HEK293 (cell line): Measurements from ENCODE around the gene CRTC1.
A peak's percentile ranks its signal among the peaks of the same experiment; 100 is the strongest.

Experiments
- CTCF ChIA-PET: fragments of 350-600 bp; formaldehyde crosslinking; extraction: SDS; loops from one replicate; lab custom pipeline; 2021; ENCODE audit warnings: antibody characterized with exemption; lab: Yijun Ruan, JAX
- POLR2A ChIA-PET: fragments of 300-600 bp; formaldehyde crosslinking; extraction: SDS; loops from one replicate; lab custom pipeline; 2020; ENCODE audit warnings: antibody characterized with exemption, inconsistent platforms; lab: Yijun Ruan, JAX
- H3K27ac ChIP-seq: fragments of 200-500 bp; sonication (Bioruptor generic); 2 replicates; pipeline ENCODE4 v1.5.1; 2014; ENCODE audit warnings: low read depth, low read length, control low read depth, inconsistent platforms; ENCODE audit errors: extremely low read depth
- H3K36me3 ChIP-seq, 2 experiments: fragments of 200-500 bp in 1 of 2; sonication (Bioruptor generic) in 1 of 2; 1 replicate in 1 of 2; 2 replicates in 1 of 2; pipeline ENCODE4 v1.5.1; 2014 to 2017; ENCODE audit warnings: inconsistent platforms in 2 of 2, low read length in 2 of 2; ENCODE audit not compliant: control insufficient read depth in 2 of 2, insufficient read depth in 1 of 2
- H3K4me1 ChIP-seq: fragments of 200-500 bp; sonication (Bioruptor generic); 2 replicates; pipeline ENCODE4 v1.5.1; 2014; ENCODE audit warnings: mild to moderate bottlenecking, low read length, inconsistent platforms; ENCODE audit not compliant: control insufficient read depth, insufficient read depth
- H3K4me3 ChIP-seq: 2 replicates; pipeline ENCODE4 v1.5.1; 2011; ENCODE audit warnings: low read depth, mild to moderate bottlenecking, control low read depth, low read length, moderate library complexity
- H3K9me3 ChIP-seq: fragments of 200-500 bp; sonication (Bioruptor generic); 2 replicates; pipeline ENCODE4 v1.5.1; 2014; ENCODE audit warnings: low read depth, low read length, inconsistent platforms; ENCODE audit not compliant: control insufficient read depth, insufficient read depth
- BCL6B ChIP-seq: fragments of 450-650 bp; formaldehyde crosslinking; IDR thresholded peaks from 2 replicates; pipeline ENCODE4 v1.5.1; 2017; ENCODE audit warnings: missing biosample characterization, missing genetic modification characterization
- FEZF1 ChIP-seq: fragments of 450-650 bp; formaldehyde crosslinking; IDR thresholded peaks from 2 replicates; pipeline ENCODE4 v1.5.1; 2016; ENCODE audit warnings: missing biosample characterization, missing genetic modification characterization
- INSM2 ChIP-seq: fragments of 450-650 bp; formaldehyde crosslinking; IDR thresholded peaks from 2 replicates; pipeline ENCODE4 v1.5.1; 2016; ENCODE audit warnings: missing biosample characterization, missing genetic modification characterization
- KLF1 ChIP-seq: fragments of 450-650 bp; formaldehyde crosslinking; IDR thresholded peaks from 2 replicates; pipeline ENCODE4 v1.5.1; 2016; ENCODE audit warnings: missing biosample characterization, missing genetic modification characterization
- KLF17 ChIP-seq: fragments of 450-650 bp; formaldehyde crosslinking; IDR thresholded peaks from 2 replicates; pipeline ENCODE4 v1.5.1; 2016; ENCODE audit warnings: missing biosample characterization, missing genetic modification characterization
- PRDM10 ChIP-seq: fragments of 450-650 bp; formaldehyde crosslinking; IDR thresholded peaks from 2 replicates; pipeline ENCODE4 v1.5.1; 2016; ENCODE audit warnings: missing biosample characterization, missing genetic modification characterization
- PRDM6 ChIP-seq: fragments of 450-650 bp; formaldehyde crosslinking; IDR thresholded peaks from 2 replicates; pipeline ENCODE4 v1.5.1; 2017; ENCODE audit warnings: missing biosample characterization, missing genetic modification characterization
- SP3 ChIP-seq: fragments of 450-650 bp; formaldehyde crosslinking; IDR thresholded peaks from 2 replicates; pipeline ENCODE4 v1.5.1; 2016; ENCODE audit warnings: missing biosample characterization, missing genetic modification characterization
- ZBTB48 ChIP-seq: fragments of 450-650 bp; formaldehyde crosslinking; IDR thresholded peaks from 2 replicates; pipeline ENCODE4 v1.5.1; 2016; ENCODE audit warnings: missing biosample characterization, missing genetic modification characterization
- ZFHX2 ChIP-seq: fragments of 450-650 bp; formaldehyde crosslinking; conservative IDR thresholded peaks from 2 replicates; pipeline ENCODE4 v1.5.1; 2016; ENCODE audit warnings: missing biosample characterization, missing genetic modification characterization
- ZIC2 ChIP-seq: fragments of 450-650 bp; formaldehyde crosslinking; IDR thresholded peaks from 2 replicates; pipeline ENCODE4 v1.5.1; 2016; ENCODE audit warnings: missing biosample characterization, missing genetic modification characterization
- ZNF114 ChIP-seq: fragments of 450-650 bp; formaldehyde crosslinking; IDR thresholded peaks from 2 replicates; pipeline ENCODE4 v1.5.0; 2017; ENCODE audit warnings: missing biosample characterization, missing genetic modification characterization
- ZNF169 ChIP-seq: fragments of 450-650 bp; formaldehyde crosslinking; IDR thresholded peaks from 2 replicates; pipeline ENCODE4 v1.5.1; 2016; ENCODE audit warnings: missing biosample characterization, missing genetic modification characterization
- ZNF366 ChIP-seq: fragments of 450-650 bp; formaldehyde crosslinking; conservative IDR thresholded peaks from 2 replicates; pipeline ENCODE4 v1.5.1; 2016; ENCODE audit warnings: missing biosample characterization, missing genetic modification characterization
- ZNF488 ChIP-seq: fragments of 450-650 bp; formaldehyde crosslinking; IDR thresholded peaks from 2 replicates; pipeline ENCODE4 v1.5.1; 2016; ENCODE audit warnings: missing biosample characterization, missing genetic modification characterization
- ZNF623 ChIP-seq: fragments of 450-650 bp; formaldehyde crosslinking; IDR thresholded peaks from 2 replicates; pipeline ENCODE4 v1.5.1; 2016; ENCODE audit warnings: missing biosample characterization, missing genetic modification characterization
- ZNF658 ChIP-seq: fragments of 450-650 bp; formaldehyde crosslinking; IDR thresholded peaks from 2 replicates; pipeline ENCODE4; 2016; ENCODE audit warnings: missing biosample characterization, missing genetic modification characterization
- ZNF792 ChIP-seq: fragments of 450-650 bp; formaldehyde crosslinking; IDR thresholded peaks from 2 replicates; pipeline ENCODE4 v1.5.1; 2016; ENCODE audit warnings: missing biosample characterization, missing genetic modification characterization
- ZSCAN30 ChIP-seq: fragments of 450-650 bp; IDR thresholded peaks from 2 replicates; pipeline ENCODE4 v1.5.1; 2018; ENCODE audit warnings: missing biosample characterization, mild to moderate bottlenecking, missing genetic modification characterization, moderate library complexity

CRTC1 gene

GRCh38 chr19:18634612-18635297 lies 48.7 kb upstream of the CRTC1 start:
- H3K4me1 ChIP-seq, result peaks cover 8% of the 10 kb centered on the region; the same call in 1 of the 2 replicates
- ChIA-PET POLR2A (interaction anchor here (1.2 kb wide), 1 partner anchor 63 kb away, joined by 3 read pairs; the partner anchor contains the start of gene UBA52), CTCF (no interaction called here)
- TF ChIP-seq ZNF114 (tag by site-specific recombination), result no peak
- peak; percentile 89 for TF ChIP-seq PRDM10 (tag by site-specific recombination)
- no peak for TF ChIP-seq BCL6B
- TF ChIP-seq ZIC2, result peak; percentile 76
- TF ChIP-seq KLF17, result 0 out of 2 replicates have a peak, but pooled peaks have one; percentile 34
- peak; percentile 96 for TF ChIP-seq ZBTB48 (tag by site-specific recombination)
- peak; percentile 89 for TF ChIP-seq ZNF623 (tag by site-specific recombination)
- no peak for TF ChIP-seq ZFHX2 (tag by site-specific recombination)
- TF ChIP-seq KLF1 (tag by site-specific recombination), result peak; percentile 91
- no peaks in the 10 kb centered on the region; a peak in 1 of 3 replicates for H3K36me3 ChIP-seq
- no peaks in the 10 kb centered on the region for H3K9me3 ChIP-seq
- no peak overlapping the region for H3K4me3 ChIP-seq
- no peak overlapping the region for H3K27ac ChIP-seq

GRCh38 chr19:18635831-18636182 lies 47.7 kb upstream of the CRTC1 start:
- Histone ChIP-seq H3K4me3 (no peak overlapping the region), H3K4me1 (peaks cover 8% of the 10 kb centered on the region; the same call in 1 of the 2 replicates), H3K36me3 (no peaks in the 10 kb centered on the region; a peak in 1 of 3 replicates), H3K27ac (no peak overlapping the region), H3K9me3 (no peaks in the 10 kb centered on the region)
- ChIA-PET CTCF (no interaction called here), POLR2A (interaction anchor here (1.2 kb wide), 1 partner anchor 64 kb away, joined by 3 read pairs; the partner anchor contains the start of gene UBA52)
- TF ChIP-seq FEZF1 (tag by site-specific recombination) (no peak), ZNF792 (tag by site-specific recombination) (no peak), ZNF169 (tag by site-specific recombination) (0 out of 2 replicates have a peak, but pooled peaks have one; percentile 13)

- H3K27ac ChIP-seq, result no peak overlapping the region
- H3K9me3 ChIP-seq, result no peaks in the 10 kb centered on the region
- no peaks in the 10 kb centered on the region; a peak in 1 of 3 replicates for H3K36me3 ChIP-seq
- peaks cover 8% of the 10 kb centered on the region; the same call in 1 of the 2 replicates for H3K4me1 ChIP-seq
- ChIA-PET CTCF (no interaction called here), POLR2A (no interaction called here)
- peak overlapping the region; percentile 86 for H3K4me3 ChIP-seq
- TF ChIP-seq INSM2 (tag by site-specific recombination) (no peak), SP3 (tag by site-specific recombination) (peak; percentile 99), PRDM6 (tag by site-specific recombination) (no peak), ZNF366 (peak; percentile 66; the same call in 1 of the 2 replicates), ZSCAN30 (tag by site-specific recombination) (no peak), ZNF658 (tag by site-specific recombination) (no peak), ZNF488 (tag by site-specific recombination) (no peak)
Measured at GRCh38 chr19:18636183-18636968, 47.1 kb upstream of the CRTC1 start.
